H9 (cell line): Measurements from ENCODE around the gene PTPRK. TPM values are rescaled to one million over a fixed set of nuclear protein-coding genes. Genes with fewer than 3 reads are reported as not detected.
A peak's percentile ranks its signal among the peaks of the same experiment; 100 is the strongest.

Source experiments
- DNase-seq: peaks from one replicate; pipeline ENCODE4 v3.0.0-alpha.2; 2017
- H2AFZ ChIP-seq: one replicate; pipeline ENCODE4 v1.6.1; 2013; ENCODE audit warnings: mild to moderate bottlenecking, low read length, control low read depth, moderate library complexity
- H2AK5ac ChIP-seq: 2 replicates; pipeline ENCODE4 v1.6.1; 2013; ENCODE audit warnings: low read length, control low read depth, mixed read lengths; ENCODE audit not compliant: insufficient read length
- H2BK120ac ChIP-seq: one replicate; pipeline ENCODE4 v1.6.1; 2013; ENCODE audit warnings: low read depth, mild to moderate bottlenecking, low read length, control low read depth, inconsistent platforms; ENCODE audit not compliant: poor library complexity, severe bottlenecking
- H2BK12ac ChIP-seq: 2 replicates; pipeline ENCODE4 v1.6.1; 2013; ENCODE audit warnings: low read length, control low read depth, mixed read lengths, low read depth; ENCODE audit not compliant: insufficient read length
- H2BK15ac ChIP-seq: 2 replicates; pipeline ENCODE4 v1.6.1; 2013; ENCODE audit warnings: low read depth, low read length, control low read depth
- H2BK20ac ChIP-seq: one replicate; pipeline ENCODE4 v1.6.1; 2013; ENCODE audit warnings: low read depth, mild to moderate bottlenecking, low read length, control low read depth, inconsistent platforms; ENCODE audit not compliant: poor library complexity, severe bottlenecking
- H2BK5ac ChIP-seq: 2 replicates; pipeline ENCODE4 v1.6.1; 2013; ENCODE audit warnings: low read length, control low read depth, mixed read lengths; ENCODE audit not compliant: insufficient read length
- H3K14ac ChIP-seq: 2 replicates; pipeline ENCODE4 v1.6.1; 2013; ENCODE audit warnings: low read length, control low read depth; ENCODE audit not compliant: insufficient read depth
- H3K18ac ChIP-seq: 2 replicates; pipeline ENCODE4 v1.6.1; 2013; ENCODE audit warnings: low read depth, mild to moderate bottlenecking, mixed read lengths, low read length, control low read depth; ENCODE audit not compliant: insufficient read length
- H3K23ac ChIP-seq: 2 replicates; pipeline ENCODE4 v1.6.1; 2013; ENCODE audit warnings: low read length, control low read depth, mixed read lengths, low read depth; ENCODE audit not compliant: insufficient read length
- H3K23me2 ChIP-seq: 2 replicates; pipeline ENCODE4 v1.6.1; 2013; ENCODE audit warnings: low read depth, mild to moderate bottlenecking, mixed read lengths, low read length, control low read depth; ENCODE audit not compliant: insufficient read length, poor library complexity, severe bottlenecking
- H3K27ac ChIP-seq: 2 replicates; pipeline ENCODE4 v1.5.1; 2013; ENCODE audit warnings: low read length, control low read depth, mixed read lengths, low read depth; ENCODE audit not compliant: insufficient read length
- H3K27me3 ChIP-seq: 2 replicates; pipeline ENCODE4 v1.6.1; 2013; ENCODE audit warnings: low read length, control low read depth, inconsistent platforms; ENCODE audit not compliant: insufficient read depth
- H3K4ac ChIP-seq: 2 replicates; pipeline ENCODE4 v1.6.1; 2013; ENCODE audit warnings: low read depth, mild to moderate bottlenecking, control low read depth, inconsistent platforms, low read length, moderate library complexity
- H3K4me1 ChIP-seq: 2 replicates; pipeline ENCODE4 v1.6.1; 2013; ENCODE audit warnings: low read length, control low read depth, inconsistent platforms; ENCODE audit not compliant: insufficient read depth
- H3K4me2 ChIP-seq: 2 replicates; pipeline ENCODE4 v1.6.1; 2013; ENCODE audit warnings: low read length, control low read depth, mixed read lengths; ENCODE audit not compliant: insufficient read length, insufficient read depth
- H3K56ac ChIP-seq: 2 replicates; pipeline ENCODE4 v1.6.1; 2013; ENCODE audit warnings: low read depth, mild to moderate bottlenecking, mixed read lengths, low read length, control low read depth; ENCODE audit not compliant: insufficient read length
- H3K79me1 ChIP-seq: 2 replicates; pipeline ENCODE4 v1.6.1; 2013; ENCODE audit warnings: low read depth, mild to moderate bottlenecking, moderate library complexity, low read length, control low read depth, inconsistent platforms; ENCODE audit not compliant: insufficient read depth, poor library complexity, severe bottlenecking
- H3K79me2 ChIP-seq: 2 replicates; pipeline ENCODE4 v1.6.1; 2013; ENCODE audit warnings: low read length, control low read depth, inconsistent platforms; ENCODE audit not compliant: insufficient read depth
- H3K9ac ChIP-seq: 2 replicates; pipeline ENCODE4 v1.6.1; 2013; ENCODE audit warnings: low read length, control low read depth, mixed read lengths; ENCODE audit not compliant: insufficient read length; ENCODE audit errors: extremely low read depth
- H3K9me3 ChIP-seq: one replicate; pipeline ENCODE4 v1.6.1; 2013; ENCODE audit warnings: low read depth, low read length, inconsistent platforms; ENCODE audit not compliant: control insufficient read depth
- H3T11ph ChIP-seq: one replicate; pipeline ENCODE4 v1.6.1; 2013; ENCODE audit warnings: mild to moderate bottlenecking, low read length, control low read depth, inconsistent platforms
- H4K20me1 ChIP-seq: one replicate; pipeline ENCODE4 v1.6.1; 2013; ENCODE audit not compliant: control insufficient read depth, insufficient read length, insufficient read depth
- H4K5ac ChIP-seq: 2 replicates; pipeline ENCODE4 v1.6.1; 2013; ENCODE audit warnings: low read depth, mild to moderate bottlenecking, mixed read lengths, low read length, control low read depth; ENCODE audit not compliant: insufficient read length
- H4K8ac ChIP-seq: replicated peaks from 2 replicates; pipeline ENCODE4 v1.6.1; 2013; ENCODE audit warnings: low read length, control low read depth, mixed read lengths, low read depth; ENCODE audit not compliant: insufficient read length
- H4K91ac ChIP-seq: 2 replicates; pipeline ENCODE4 v1.6.1; 2013; ENCODE audit warnings: low read depth, mild to moderate bottlenecking, moderate library complexity, mixed read lengths, low read length, control low read depth; ENCODE audit not compliant: insufficient read length
- H3K27ac Mint-ChIP-seq, 3 experiments: 2 replicates in 2 of 3; 3 replicates in 1 of 3; pipeline ENCODE4 v1.8.0; 2020 to 2021; ENCODE audit warnings: mixed read lengths in 3 of 3, mild to moderate bottlenecking in 1 of 3, moderate library complexity in 1 of 3
- H3K27me3 Mint-ChIP-seq: 2 replicates; pipeline ENCODE4 v1.8.0; 2021; ENCODE audit warnings: low read depth, mild to moderate bottlenecking, moderate library complexity, mixed read lengths
- H3K36me3 Mint-ChIP-seq, 3 experiments: 2 replicates in 2 of 3; 3 replicates in 1 of 3; pipeline ENCODE4 v1.8.0; 2020 to 2021; ENCODE audit warnings: low read depth in 3 of 3, mixed read lengths in 3 of 3; ENCODE audit not compliant: insufficient read depth in 1 of 3
- H3K4me1 Mint-ChIP-seq, 2 experiments: 2 replicates each; pipeline ENCODE4 v1.8.0; 2020; ENCODE audit warnings: mixed read lengths in 2 of 2
- H3K4me3 Mint-ChIP-seq, 2 experiments: 2 replicates in 1 of 2; 3 replicates in 1 of 2; pipeline ENCODE4 v1.8.0; 2020 to 2021; ENCODE audit warnings: mild to moderate bottlenecking in 2 of 2, mixed read lengths in 2 of 2, moderate library complexity in 1 of 2
- H3K9me3 Mint-ChIP-seq, 2 experiments: 2 replicates in 1 of 2; 3 replicates in 1 of 2; pipeline ENCODE4 v1.8.0; 2020; ENCODE audit warnings: mild to moderate bottlenecking in 2 of 2, mixed read lengths in 2 of 2, moderate library complexity in 1 of 2
- CTCF ChIP-seq: fragments of 200-600 bp; sonication (generic); conservative IDR thresholded peaks from 3 replicates; pipeline ENCODE4 v1.8.0; 2021; ENCODE audit warnings: antibody characterized with exemption, mild to moderate bottlenecking
- WGBS: extraction: QIAGEN DNeasy Blood & Tissue Kit; methylation state at CpG from one replicate; pipeline ENCODE4 v1.1.7; 2013; ENCODE audit warnings: missing lambda C conversion rate, low lambda C conversion rate, mixed read lengths; ENCODE audit not compliant: insufficient read length; ENCODE audit errors: extremely low coverage; 5-methylcytosine and 5-hydroxymethylcytosine counted together
- total RNA-seq: library from RNA; stranded (reverse); gene quantifications from 2 replicates; pipeline ENCODE4 v1.2.1, GENCODE V29; 2021

PTPRK gene
- total RNA-seq, 1 experiment from 2014 or later, result 47.9 TPM

GRCh38 chr6:128202169-128202765, 318.1 kb downstream of the PTPRK start:
- Histone ChIP-seq H3K79me2 (no peaks in the 10 kb centered on the region), H2BK5ac (no peak overlapping the region), H2AK5ac (no peak overlapping the region), H3K79me1 (peaks cover 4% of the 10 kb centered on the region), H3K27ac (no peak overlapping the region), H3K23ac (no peak overlapping the region), H2BK120ac (no peak overlapping the region), H4K20me1 (no peaks in the 10 kb centered on the region), H4K8ac (no peak overlapping the region), H3K4me1 (no peaks in the 10 kb centered on the region; the same call in 1 of the 2 replicates), H3K9ac (no peak overlapping the region), H3K4ac (no peak overlapping the region), H3K4me2 (no peak overlapping the region), H2BK12ac (no peak overlapping the region), H3K27me3 (no peaks in the 10 kb centered on the region), H2BK15ac (no peak overlapping the region), H3T11ph (no peak overlapping the region), H2BK20ac (no peak overlapping the region), H2AFZ (no peak overlapping the region), H4K5ac (no peak overlapping the region), H3K14ac (0 out of 2 replicates have a peak overlapping the region, but pooled peaks have one; percentile 47), H3K56ac (no peak overlapping the region), H4K91ac (no peak overlapping the region), H3K18ac (no peak overlapping the region), H3K23me2 (no peaks in the 10 kb centered on the region), H3K9me3 (no peaks in the 10 kb centered on the region)
- H3K4me3 Mint-ChIP-seq, result no peak overlapping the region
- no peak for DNase-seq
- H3K4me1 Mint-ChIP-seq, result peaks cover 11 to 21% of the 10 kb centered on the region in 2 experiments
- no peaks in the 10 kb centered on the region for H3K9me3 Mint-ChIP-seq
- no peak for TF ChIP-seq CTCF
- H3K27ac Mint-ChIP-seq, result peak overlapping the region in 1 of 3 experiments; percentile 3; a peak in 3 of 7 replicates
- peaks cover 2 to 4% (median 4%) of the 10 kb centered on the region in 3 experiments; a peak in 2 of 7 replicates for H3K36me3 Mint-ChIP-seq
- no peaks in the 10 kb centered on the region for H3K27me3 Mint-ChIP-seq
- WGBS, result no CpG with 5 or more reads among the region's 12 CpGs
